Astrocyte (in vitro differentiated cells and primary cell): ENCODE results near the gene UBP1.
"Not testable (repeated sequence)": the region's sequence is repeated elsewhere in the genome, so short reads cannot be mapped to it uniquely, and the experiment has no call there.

Experiments used
- CTCF ChIP-seq: IDR thresholded peaks from 2 replicates; pipeline ENCODE4 v1.5.1; 2011; ENCODE audit warnings: low read depth, mild to moderate bottlenecking, inconsistent platforms, low read length, moderate library complexity; ENCODE audit not compliant: insufficient read depth
- EZH2 ChIP-seq: IDR thresholded peaks from 2 replicates; pipeline ENCODE4 v1.6.1; 2012; ENCODE audit warnings: mild to moderate bottlenecking, low read length, inconsistent platforms; ENCODE audit not compliant: insufficient read depth

GRCh38 chr3:33338936-33339465 lies 101.2 kb downstream of the UBP1 start:
- TF ChIP-seq CTCF, EZH2: not testable (repeated sequence)
